Esophagus squamous epithelium (tissue), 4 donors: ENCODE data around the gene MAP3K12.
"Not testable (repeated sequence)": the region's sequence is repeated elsewhere in the genome, so short reads cannot be mapped to it uniquely, and the experiment has no call there.

ENCODE experiments used
- CTCF ChIP-seq, 6 experiments: fragments of 450-650 bp in 4 of 6; fragments of 200-600 bp in 2 of 6; sonication (generic) in 2 of 6; IDR thresholded peaks; one replicate each; pipeline ENCODE4 v1.5.1; 2016 to 2019; ENCODE audit warnings: antibody characterized with exemption in 6 of 6, mild to moderate bottlenecking in 4 of 6, moderate library complexity in 4 of 6
- POLR2A ChIP-seq, 4 donors: fragments of 450-650 bp; IDR thresholded peaks; one replicate each; pipeline ENCODE4 v1.6.1; 2017; ENCODE audit warnings: antibody characterized with exemption in 4 of 4, mild to moderate bottlenecking in 4 of 4, moderate library complexity in 3 of 4

- not testable (repeated sequence) for TF ChIP-seq CTCF, POLR2A (IDR thresholded peaks at IDR 0.05)
These were observed 63.9 kb downstream of the MAP3K12 start for GRCh38 chr12:53435326-53435725.
